Activated naive CD4-positive, alpha-beta T cell treated with anti-CD3 and anti-CD28 coated beads, Interleukin-2, amount 50 U/mL, for 24 hours (primary cell): ENCODE data around the gene DHPS.

Source experiments
- H3K27ac Mint-ChIP-seq: one replicate; pipeline ENCODE4 v1.8.0; 2021; ENCODE audit warnings: mild to moderate bottlenecking, mixed read lengths
- H3K27me3 Mint-ChIP-seq: one replicate; pipeline ENCODE4 v1.8.0; 2021; ENCODE audit warnings: mixed read lengths
- H3K36me3 Mint-ChIP-seq: one replicate; pipeline ENCODE4 v1.8.0; 2021; ENCODE audit warnings: mixed read lengths
- H3K4me1 Mint-ChIP-seq: one replicate; pipeline ENCODE4 v1.8.0; 2021; ENCODE audit warnings: mixed read lengths
- H3K4me3 Mint-ChIP-seq: one replicate; pipeline ENCODE4 v1.8.0; 2021; ENCODE audit warnings: mild to moderate bottlenecking, mixed read lengths
- H3K9me3 Mint-ChIP-seq: one replicate; pipeline ENCODE4 v1.8.0; 2021; ENCODE audit warnings: mixed read lengths

DHPS gene

GRCh38 chr19:12668932-12669269 is 12.8 kb downstream of the DHPS start:
- H3K4me1 Mint-ChIP-seq = peaks cover 53% of the 10 kb centered on the region
- no peaks in the 10 kb centered on the region for H3K9me3 Mint-ChIP-seq
- peak overlapping the region; percentile 100 for H3K27ac Mint-ChIP-seq
- no peaks in the 10 kb centered on the region for H3K27me3 Mint-ChIP-seq
- H3K4me3 Mint-ChIP-seq = peak overlapping the region; percentile 94
- peaks cover 5% of the 10 kb centered on the region for H3K36me3 Mint-ChIP-seq

GRCh38 chr19:12668346-12668745 is 13.3 kb downstream of the DHPS start:
- Mint-ChIP-seq H3K27me3 (no peaks in the 10 kb centered on the region), H3K4me3 (peak overlapping the region; percentile 94), H3K36me3 (peaks cover 5% of the 10 kb centered on the region), H3K9me3 (no peaks in the 10 kb centered on the region), H3K27ac (peak overlapping the region; percentile 100), H3K4me1 (peaks cover 53% of the 10 kb centered on the region)

- Mint-ChIP-seq H3K4me1 (peaks cover 53% of the 10 kb centered on the region), H3K27me3 (no peaks in the 10 kb centered on the region), H3K27ac (peak overlapping the region; percentile 23), H3K36me3 (peaks cover 7% of the 10 kb centered on the region), H3K4me3 (peak overlapping the region; percentile 94), H3K9me3 (no peaks in the 10 kb centered on the region)
Measured at GRCh38 chr19:12667731-12668302, 13.9 kb downstream of the DHPS start.

GRCh38 chr19:12666265-12667048 is 15.2 kb downstream of the DHPS start, which contains the start of the genes MAN2B1 and WDR83:
Gene MAN2B1, minus strand, starts transcription at chr19:12666742. Its CDS starts 41 bp downstream, at chr19:12666701.
Gene WDR83, plus strand, starts transcription at chr19:12666807. Its CDS starts 2,984 bp downstream, at chr19:12669791.
- Mint-ChIP-seq H3K27ac (peak within 1 kb of the TSS; percentile 96), H3K4me1 (peaks cover 47% of the 10 kb centered on the region), H3K9me3 (no peaks in the 10 kb centered on the region), H3K27me3 (no peaks in the 10 kb centered on the region), H3K4me3 (peak within 1 kb of the TSS; percentile 94), H3K36me3 (peaks cover 5% of the 10 kb centered on the region)

- Mint-ChIP-seq H3K4me1 (peaks cover 47% of the 10 kb centered on the region), H3K27me3 (no peaks in the 10 kb centered on the region), H3K4me3 (peak overlapping the region; percentile 94), H3K9me3 (no peaks in the 10 kb centered on the region), H3K27ac (peak overlapping the region; percentile 96), H3K36me3 (peaks cover 5% of the 10 kb centered on the region)
Measured at GRCh38 chr19:12665671-12666264, 15.9 kb downstream of the DHPS start.

- Mint-ChIP-seq H3K4me1 (peaks cover 47% of the 10 kb centered on the region), H3K9me3 (no peaks in the 10 kb centered on the region), H3K4me3 (peak overlapping the region; percentile 94), H3K27ac (peak overlapping the region; percentile 55), H3K27me3 (no peaks in the 10 kb centered on the region), H3K36me3 (peaks cover 7% of the 10 kb centered on the region)
Measured at GRCh38 chr19:12665281-12665573, 16.5 kb downstream of the DHPS start.

GRCh38 chr19:12664406-12665280 is 17.0 kb downstream of the DHPS start:
- H3K4me3 Mint-ChIP-seq = peak overlapping the region; percentile 94
- H3K36me3 Mint-ChIP-seq = peaks cover 9% of the 10 kb centered on the region
- no peaks in the 10 kb centered on the region for H3K9me3 Mint-ChIP-seq
- no peaks in the 10 kb centered on the region for H3K27me3 Mint-ChIP-seq
- H3K4me1 Mint-ChIP-seq = peaks cover 47% of the 10 kb centered on the region
- H3K27ac Mint-ChIP-seq = peak overlapping the region; percentile 55

- H3K36me3 Mint-ChIP-seq = peaks cover 7% of the 10 kb centered on the region
- peaks cover 19% of the 10 kb centered on the region for H3K4me1 Mint-ChIP-seq
- H3K27me3 Mint-ChIP-seq = no peaks in the 10 kb centered on the region
- no peak overlapping the region for H3K27ac Mint-ChIP-seq
- H3K9me3 Mint-ChIP-seq = no peaks in the 10 kb centered on the region
- H3K4me3 Mint-ChIP-seq = no peak overlapping the region
Measured at GRCh38 chr19:12660980-12661379, 20.7 kb downstream of the DHPS start.

- no peak overlapping the region for H3K4me3 Mint-ChIP-seq
- H3K27me3 Mint-ChIP-seq = no peaks in the 10 kb centered on the region
- no peaks in the 10 kb centered on the region for H3K4me1 Mint-ChIP-seq
- H3K36me3 Mint-ChIP-seq = peaks cover 13% of the 10 kb centered on the region
- no peaks in the 10 kb centered on the region for H3K9me3 Mint-ChIP-seq
- no peak overlapping the region for H3K27ac Mint-ChIP-seq
Measured at GRCh38 chr19:12657966-12658365, 23.7 kb downstream of the DHPS start.

GRCh38 chr19:12656899-12657571 is 24.6 kb downstream of the DHPS start:
- peaks cover 12% of the 10 kb centered on the region for H3K36me3 Mint-ChIP-seq
- no peaks in the 10 kb centered on the region for H3K9me3 Mint-ChIP-seq
- H3K27me3 Mint-ChIP-seq = no peaks in the 10 kb centered on the region
- H3K4me3 Mint-ChIP-seq = no peak overlapping the region
- H3K27ac Mint-ChIP-seq = no peak overlapping the region
- H3K4me1 Mint-ChIP-seq = no peaks in the 10 kb centered on the region

GRCh38 chr19:12655546-12655945 is 26.1 kb downstream of the DHPS start:
- H3K27ac Mint-ChIP-seq = no peak overlapping the region
- H3K27me3 Mint-ChIP-seq = no peaks in the 10 kb centered on the region
- H3K4me1 Mint-ChIP-seq = no peaks in the 10 kb centered on the region
- H3K4me3 Mint-ChIP-seq = no peak overlapping the region
- H3K9me3 Mint-ChIP-seq = no peaks in the 10 kb centered on the region
- H3K36me3 Mint-ChIP-seq = peaks cover 14% of the 10 kb centered on the region

- H3K9me3 Mint-ChIP-seq = no peaks in the 10 kb centered on the region
- H3K27me3 Mint-ChIP-seq = no peaks in the 10 kb centered on the region
- peaks cover 9% of the 10 kb centered on the region for H3K36me3 Mint-ChIP-seq
- H3K27ac Mint-ChIP-seq = no peak overlapping the region
- H3K4me1 Mint-ChIP-seq = no peaks in the 10 kb centered on the region
- no peak overlapping the region for H3K4me3 Mint-ChIP-seq
Measured at GRCh38 chr19:12652219-12652618, 29.5 kb downstream of the DHPS start.

GRCh38 chr19:12649941-12650340 is 31.7 kb downstream of the DHPS start:
- Mint-ChIP-seq H3K4me3 (no peak overlapping the region), H3K9me3 (no peaks in the 10 kb centered on the region), H3K27me3 (no peaks in the 10 kb centered on the region), H3K36me3 (peaks cover 2% of the 10 kb centered on the region), H3K27ac (no peak overlapping the region), H3K4me1 (no peaks in the 10 kb centered on the region)

- no peaks in the 10 kb centered on the region for H3K9me3 Mint-ChIP-seq
- H3K4me1 Mint-ChIP-seq = no peaks in the 10 kb centered on the region
- H3K36me3 Mint-ChIP-seq = peaks cover 2% of the 10 kb centered on the region
- no peak overlapping the region for H3K4me3 Mint-ChIP-seq
- H3K27ac Mint-ChIP-seq = no peak overlapping the region
- H3K27me3 Mint-ChIP-seq = no peaks in the 10 kb centered on the region
Measured at GRCh38 chr19:12648088-12648487, 33.6 kb downstream of the DHPS start.

- Mint-ChIP-seq H3K27ac (no peak overlapping the region), H3K36me3 (peaks cover 2% of the 10 kb centered on the region)
Measured at GRCh38 chr19:12647490-12648071, 34.1 kb downstream of the DHPS start.

More at GRCh38 chr19:12647490-12648071, 34.1 kb downstream of the DHPS start:
- H3K4me1 Mint-ChIP-seq = no peaks in the 10 kb centered on the region
- no peaks in the 10 kb centered on the region for H3K27me3 Mint-ChIP-seq
- no peak overlapping the region for H3K4me3 Mint-ChIP-seq
- H3K9me3 Mint-ChIP-seq = no peaks in the 10 kb centered on the region
